ENCODE results near the gene PCDH9.

PCDH9 gene

GRCh38 chr13:66329988-66330451 lies 900.1 kb downstream of the PCDH9 start:
- Histone ChIP-seq H3K4me3 (ENCODE audit: low read depth, low read length) (no peak overlapping the region), H3K27ac (ENCODE audit: low read depth, low read length) (no peak overlapping the region), H3K27me3 (ENCODE audit: insufficient read depth, low read length) (no peaks in the 10 kb centered on the region), H2AFZ (ENCODE audit: low read length, unreplicated experiment) (no peak overlapping the region), H3K4me1 (ENCODE audit: control insufficient read depth, insufficient read depth, low read length, unreplicated experiment) (peaks cover 7% of the 10 kb centered on the region), H3K79me2 (ENCODE audit: control insufficient read depth, insufficient read depth, low read length, unreplicated experiment) (no peaks in the 10 kb centered on the region), H3K36me3 (ENCODE audit: insufficient read depth, low read length) (no peaks in the 10 kb centered on the region)

GRCh38 chr13:66328476-66328875 lies 901.7 kb downstream of the PCDH9 start:
- H3K27ac ChIP-seq (ENCODE audit: low read depth, low read length): no peak overlapping the region
- peaks cover 7% of the 10 kb centered on the region for H3K4me1 ChIP-seq (ENCODE audit: control insufficient read depth, insufficient read depth, low read length, unreplicated experiment)
- no peak overlapping the region for H3K4me3 ChIP-seq (ENCODE audit: low read depth, low read length)
- no peaks in the 10 kb centered on the region for H3K36me3 ChIP-seq (ENCODE audit: insufficient read depth, low read length)
- H3K79me2 ChIP-seq (ENCODE audit: control insufficient read depth, insufficient read depth, low read length, unreplicated experiment): no peaks in the 10 kb centered on the region
- H3K27me3 ChIP-seq (ENCODE audit: insufficient read depth, low read length): no peaks in the 10 kb centered on the region
- H2AFZ ChIP-seq (ENCODE audit: low read length, unreplicated experiment): no peak overlapping the region

GRCh38 chr13:66323745-66324347 lies 906.3 kb downstream of the PCDH9 start:
- Histone ChIP-seq H2AFZ (ENCODE audit: low read length, unreplicated experiment) (no peak overlapping the region), H3K27ac (ENCODE audit: low read depth, low read length) (no peak overlapping the region), H3K27me3 (ENCODE audit: insufficient read depth, low read length) (no peaks in the 10 kb centered on the region), H3K36me3 (ENCODE audit: insufficient read depth, low read length) (no peaks in the 10 kb centered on the region), H3K4me3 (ENCODE audit: low read depth, low read length) (no peak overlapping the region), H3K4me1 (ENCODE audit: control insufficient read depth, insufficient read depth, low read length, unreplicated experiment) (no peaks in the 10 kb centered on the region), H3K79me2 (ENCODE audit: control insufficient read depth, insufficient read depth, low read length, unreplicated experiment) (no peaks in the 10 kb centered on the region)

GRCh38 chr13:66322936-66323335 lies 907.2 kb downstream of the PCDH9 start:
- H3K4me3 ChIP-seq (ENCODE audit: low read depth, low read length): no peak overlapping the region
- no peaks in the 10 kb centered on the region for H3K27me3 ChIP-seq (ENCODE audit: insufficient read depth, low read length)
- no peak overlapping the region for H2AFZ ChIP-seq (ENCODE audit: low read length, unreplicated experiment)
- no peaks in the 10 kb centered on the region for H3K79me2 ChIP-seq (ENCODE audit: control insufficient read depth, insufficient read depth, low read length, unreplicated experiment)
- H3K4me1 ChIP-seq (ENCODE audit: control insufficient read depth, insufficient read depth, low read length, unreplicated experiment): no peaks in the 10 kb centered on the region
- no peak overlapping the region for H3K27ac ChIP-seq (ENCODE audit: low read depth, low read length)
- no peaks in the 10 kb centered on the region for H3K36me3 ChIP-seq (ENCODE audit: insufficient read depth, low read length)

GRCh38 chr13:66322193-66322740 lies 907.9 kb downstream of the PCDH9 start:
- H2AFZ ChIP-seq (ENCODE audit: low read length, unreplicated experiment): no peak overlapping the region

GRCh38 chr13:66314911-66315310 lies 915.2 kb downstream of the PCDH9 start:
- H3K4me1 ChIP-seq (ENCODE audit: control insufficient read depth, insufficient read depth, low read length, unreplicated experiment): peaks cover 30% of the 10 kb centered on the region
- H3K27ac ChIP-seq (ENCODE audit: low read depth, low read length): no peak overlapping the region
- H3K27me3 ChIP-seq (ENCODE audit: insufficient read depth, low read length): no peaks in the 10 kb centered on the region
- no peak overlapping the region for H2AFZ ChIP-seq (ENCODE audit: low read length, unreplicated experiment)
- no peak overlapping the region for H3K4me3 ChIP-seq (ENCODE audit: low read depth, low read length)
- no peaks in the 10 kb centered on the region for H3K79me2 ChIP-seq (ENCODE audit: control insufficient read depth, insufficient read depth, low read length, unreplicated experiment)
- no peaks in the 10 kb centered on the region for H3K36me3 ChIP-seq (ENCODE audit: insufficient read depth, low read length)

More at GRCh38 chr13:66322193-66322740, 907.9 kb downstream of the PCDH9 start:
- Histone ChIP-seq H3K4me3 (ENCODE audit: low read depth, low read length) (no peak overlapping the region), H3K79me2 (ENCODE audit: control insufficient read depth, insufficient read depth, low read length, unreplicated experiment) (no peaks in the 10 kb centered on the region), H3K27me3 (ENCODE audit: insufficient read depth, low read length) (no peaks in the 10 kb centered on the region), H3K36me3 (ENCODE audit: insufficient read depth, low read length) (no peaks in the 10 kb centered on the region), H3K27ac (ENCODE audit: low read depth, low read length) (no peak overlapping the region), H3K4me1 (ENCODE audit: control insufficient read depth, insufficient read depth, low read length, unreplicated experiment) (no peaks in the 10 kb centered on the region)

- H3K79me2 ChIP-seq (ENCODE audit: control insufficient read depth, insufficient read depth, low read length, unreplicated experiment): no peaks in the 10 kb centered on the region
- H3K36me3 ChIP-seq (ENCODE audit: insufficient read depth, low read length): no peaks in the 10 kb centered on the region
- peaks cover 30% of the 10 kb centered on the region for H3K4me1 ChIP-seq (ENCODE audit: control insufficient read depth, insufficient read depth, low read length, unreplicated experiment)
- H3K27ac ChIP-seq (ENCODE audit: low read depth, low read length): peak overlapping the region; percentile 77
- H3K4me3 ChIP-seq (ENCODE audit: low read depth, low read length): peak overlapping the region; percentile 3
- no peaks in the 10 kb centered on the region for H3K27me3 ChIP-seq (ENCODE audit: insufficient read depth, low read length)
- no peak overlapping the region for H2AFZ ChIP-seq (ENCODE audit: low read length, unreplicated experiment)
Observed at GRCh38 chr13:66313413-66313812, 916.7 kb downstream of the PCDH9 start.

GRCh38 chr13:66312312-66313087 lies 917.6 kb downstream of the PCDH9 start:
- Histone ChIP-seq H2AFZ (ENCODE audit: low read length, unreplicated experiment) (peak overlapping the region; percentile 69), H3K27me3 (ENCODE audit: insufficient read depth, low read length) (no peaks in the 10 kb centered on the region), H3K27ac (ENCODE audit: low read depth, low read length) (peak overlapping the region; percentile 77), H3K36me3 (ENCODE audit: insufficient read depth, low read length) (no peaks in the 10 kb centered on the region), H3K79me2 (ENCODE audit: control insufficient read depth, insufficient read depth, low read length, unreplicated experiment) (no peaks in the 10 kb centered on the region), H3K4me3 (ENCODE audit: low read depth, low read length) (peak overlapping the region; percentile 3), H3K4me1 (ENCODE audit: control insufficient read depth, insufficient read depth, low read length, unreplicated experiment) (peaks cover 30% of the 10 kb centered on the region)

GRCh38 chr13:66305961-66306617 lies 924.0 kb downstream of the PCDH9 start:
- H3K79me2 ChIP-seq (ENCODE audit: control insufficient read depth, insufficient read depth, low read length, unreplicated experiment): no peaks in the 10 kb centered on the region
- H3K36me3 ChIP-seq (ENCODE audit: insufficient read depth, low read length): no peaks in the 10 kb centered on the region
- H3K4me3 ChIP-seq (ENCODE audit: low read depth, low read length): no peak overlapping the region
- H2AFZ ChIP-seq (ENCODE audit: low read length, unreplicated experiment): peak overlapping the region; percentile 67
- peaks cover 2% of the 10 kb centered on the region for H3K4me1 ChIP-seq (ENCODE audit: control insufficient read depth, insufficient read depth, low read length, unreplicated experiment)
- H3K27me3 ChIP-seq (ENCODE audit: insufficient read depth, low read length): no peaks in the 10 kb centered on the region
- no peak overlapping the region for H3K27ac ChIP-seq (ENCODE audit: low read depth, low read length)

GRCh38 chr13:66301482-66301881 lies 928.7 kb downstream of the PCDH9 start:
- Histone ChIP-seq H3K4me1 (ENCODE audit: control insufficient read depth, insufficient read depth, low read length, unreplicated experiment) (no peaks in the 10 kb centered on the region), H3K27ac (ENCODE audit: low read depth, low read length) (no peak overlapping the region), H3K27me3 (ENCODE audit: insufficient read depth, low read length) (no peaks in the 10 kb centered on the region), H3K4me3 (ENCODE audit: low read depth, low read length) (no peak overlapping the region), H2AFZ (ENCODE audit: low read length, unreplicated experiment) (no peak overlapping the region), H3K36me3 (ENCODE audit: insufficient read depth, low read length) (no peaks in the 10 kb centered on the region), H3K79me2 (ENCODE audit: control insufficient read depth, insufficient read depth, low read length, unreplicated experiment) (no peaks in the 10 kb centered on the region)
